ENCODE data around the gene UBE2K. TPM values are rescaled to one million over a fixed set of nuclear protein-coding genes. Genes with fewer than 3 reads are reported as not detected.
A peak's percentile ranks its signal among the peaks of the same experiment; 100 is the strongest.

The UBE2K gene
- total RNA-seq, 2 experiments from 2014 or later, result 69.5 to 77.1 TPM

DNA sequence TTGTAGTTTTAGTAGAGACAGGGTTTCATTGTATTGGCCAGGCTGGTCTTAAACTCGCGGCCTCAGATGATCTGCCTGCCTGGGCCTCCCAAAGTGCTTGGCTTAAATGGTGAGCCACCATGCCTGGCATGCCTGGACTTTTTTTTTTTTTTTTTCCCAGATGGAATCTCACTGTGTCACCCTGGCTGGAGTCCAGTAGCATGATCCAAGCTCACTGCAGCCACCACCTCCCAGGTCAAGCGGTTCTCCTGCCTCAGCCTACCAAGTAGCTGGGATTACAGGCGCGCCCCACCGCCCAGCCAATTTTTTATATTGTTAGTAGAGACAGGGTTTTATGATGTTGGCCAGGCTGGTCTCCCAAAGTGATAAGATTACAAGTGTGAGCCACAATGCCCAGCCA is 8.4 kb downstream of the UBE2K start:
- no peaks in the 10 kb centered on the region for H3K9me3 Mint-ChIP-seq
- CTCF ChIA-PET, result no interaction called here
- DNase-seq, result no peak
- H3K4me1 Mint-ChIP-seq (ENCODE audit: low read depth), result peaks cover 34% of the 10 kb centered on the region
- TF ChIP-seq, protein P1, sequence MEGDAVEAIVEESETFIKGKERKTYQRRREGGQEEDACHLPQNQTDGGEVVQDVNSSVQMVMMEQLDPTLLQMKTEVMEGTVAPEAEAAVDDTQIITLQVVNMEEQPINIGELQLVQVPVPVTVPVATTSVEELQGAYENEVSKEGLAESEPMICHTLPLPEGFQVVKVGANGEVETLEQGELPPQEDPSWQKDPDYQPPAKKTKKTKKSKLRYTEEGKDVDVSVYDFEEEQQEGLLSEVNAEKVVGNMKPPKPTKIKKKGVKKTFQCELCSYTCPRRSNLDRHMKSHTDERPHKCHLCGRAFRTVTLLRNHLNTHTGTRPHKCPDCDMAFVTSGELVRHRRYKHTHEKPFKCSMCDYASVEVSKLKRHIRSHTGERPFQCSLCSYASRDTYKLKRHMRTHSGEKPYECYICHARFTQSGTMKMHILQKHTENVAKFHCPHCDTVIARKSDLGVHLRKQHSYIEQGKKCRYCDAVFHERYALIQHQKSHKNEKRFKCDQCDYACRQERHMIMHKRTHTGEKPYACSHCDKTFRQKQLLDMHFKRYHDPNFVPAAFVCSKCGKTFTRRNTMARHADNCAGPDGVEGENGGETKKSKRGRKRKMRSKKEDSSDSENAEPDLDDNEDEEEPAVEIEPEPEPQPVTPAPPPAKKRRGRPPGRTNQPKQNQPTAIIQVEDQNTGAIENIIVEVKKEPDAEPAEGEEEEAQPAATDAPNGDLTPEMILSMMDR (IDR thresholded peaks at IDR 0.05), result no peak
- no peak overlapping the region for H3K27ac Mint-ChIP-seq
- POLR2A ChIA-PET, result interaction anchor here (0.6 to 1.0 kb wide), 2 partner anchors 8 to 214 kb away, joined by 4 to 5 read pairs; partner anchors contain the start of gene UBE2K
- intact Hi-C loops (cut with micrococcal nuclease), result no loop called here
- no peak overlapping the region for H3K4me3 Mint-ChIP-seq
- peak; percentile 30 for ATAC-seq
- peaks cover 17% of the 10 kb centered on the region for H3K36me3 Mint-ChIP-seq (ENCODE audit: low read depth)
- no peaks in the 10 kb centered on the region for H3K27me3 Mint-ChIP-seq

DNA sequence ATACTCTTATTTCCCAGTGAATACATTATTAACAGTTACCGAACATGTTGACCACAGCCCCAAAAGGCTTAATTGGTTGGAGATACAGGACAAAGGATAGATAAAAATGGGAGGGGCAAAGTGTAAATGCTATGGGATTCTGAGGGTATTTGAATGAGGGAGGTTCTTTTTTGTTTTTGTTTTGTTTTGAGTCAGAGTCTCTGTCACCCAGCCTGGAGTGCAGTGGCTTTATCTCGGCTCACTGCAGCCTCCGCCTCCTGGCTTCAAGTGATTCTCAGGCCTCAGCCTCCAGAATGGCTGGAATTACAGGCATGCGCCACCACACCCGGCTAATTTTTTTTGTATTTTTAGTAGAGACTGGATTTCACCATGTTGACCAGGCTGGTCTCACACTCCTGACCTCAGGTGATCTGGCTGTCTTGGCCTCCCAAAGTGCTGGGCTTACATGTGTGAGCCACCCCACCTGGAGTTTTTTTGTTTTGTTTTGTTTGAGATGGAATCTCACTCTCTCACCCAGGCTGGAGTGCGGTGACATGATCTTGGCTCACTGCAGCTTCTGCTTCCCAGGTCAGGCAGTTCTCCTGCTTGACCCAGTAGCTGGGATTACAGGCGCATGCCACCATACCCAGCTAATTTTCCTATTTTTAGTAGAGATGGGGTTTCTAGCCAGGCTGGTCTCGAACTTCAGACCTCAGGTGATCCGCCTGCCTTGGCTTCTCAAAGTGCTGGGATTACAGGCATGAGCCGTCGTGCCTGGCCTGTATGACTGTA is 9.0 kb downstream of the UBE2K start:
- Mint-ChIP-seq H3K4me3 (no peak overlapping the region), H3K9me3 (no peaks in the 10 kb centered on the region), H3K36me3 (ENCODE audit: low read depth) (peaks cover 21% of the 10 kb centered on the region), H3K27me3 (no peaks in the 10 kb centered on the region), H3K4me1 (ENCODE audit: low read depth) (peaks cover 40% of the 10 kb centered on the region), H3K27ac (no peak overlapping the region)
- ATAC-seq (peak; percentile 58), DNase-seq (no peak)
- POLR2A ChIA-PET, result interaction anchor here (0.6 to 1.4 kb wide), 4 partner anchors 9 to 411 kb away, joined by 3 to 5 read pairs (median 4); partner anchors contain the start of gene UBE2K
- CTCF ChIA-PET, result interaction anchor here (1.3 kb wide), 1 partner anchor 9 kb away, joined by 5 read pairs; the partner anchor contains the start of gene UBE2K
- intact Hi-C loops (cut with micrococcal nuclease), result no loop called here
- TF ChIP-seq, protein P1 (IDR thresholded peaks at IDR 0.05), result no peak

DNA sequence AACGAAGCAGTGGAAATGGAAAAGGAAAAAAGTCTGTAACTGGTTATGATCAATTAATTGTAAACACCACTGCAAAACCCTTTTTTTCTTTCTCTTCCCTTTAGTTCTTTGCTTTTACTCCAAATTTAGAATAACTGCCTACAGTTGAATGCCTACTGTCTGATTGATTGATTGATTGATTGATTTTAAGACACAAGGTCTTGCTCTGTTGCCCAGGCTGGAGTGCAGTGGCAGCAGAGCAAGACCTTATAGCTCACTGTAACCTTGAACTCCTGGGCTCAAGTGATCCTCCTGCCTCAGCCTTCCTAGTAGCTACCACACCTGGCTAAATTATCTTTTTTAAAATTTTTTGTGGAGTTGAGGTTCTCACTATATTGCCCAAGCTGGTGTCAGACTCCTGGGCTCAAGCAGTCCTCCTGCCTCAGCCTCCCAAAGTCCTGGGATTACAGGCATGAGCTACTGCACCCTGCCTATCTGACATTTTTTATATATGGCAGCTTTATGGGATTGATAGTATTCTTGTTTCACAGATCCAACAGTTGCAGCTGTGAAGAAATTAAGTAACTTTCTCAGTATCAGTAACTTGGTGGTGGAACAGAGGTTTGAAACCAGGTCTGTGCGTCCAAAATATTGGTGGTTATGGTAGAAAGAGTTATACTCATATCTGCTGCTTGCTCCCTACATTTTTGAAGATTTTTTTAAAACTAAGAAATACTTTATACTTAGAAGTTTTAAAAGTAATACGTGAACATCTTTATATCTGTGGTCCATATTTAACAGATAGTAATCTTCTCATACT is 12.4 kb downstream of the UBE2K start:
- POLR2A ChIA-PET, result interaction anchor here (1.5 kb wide), 1 partner anchor 13 kb away, joined by 4 read pairs; the partner anchor contains the start of gene UBE2K

DNA sequence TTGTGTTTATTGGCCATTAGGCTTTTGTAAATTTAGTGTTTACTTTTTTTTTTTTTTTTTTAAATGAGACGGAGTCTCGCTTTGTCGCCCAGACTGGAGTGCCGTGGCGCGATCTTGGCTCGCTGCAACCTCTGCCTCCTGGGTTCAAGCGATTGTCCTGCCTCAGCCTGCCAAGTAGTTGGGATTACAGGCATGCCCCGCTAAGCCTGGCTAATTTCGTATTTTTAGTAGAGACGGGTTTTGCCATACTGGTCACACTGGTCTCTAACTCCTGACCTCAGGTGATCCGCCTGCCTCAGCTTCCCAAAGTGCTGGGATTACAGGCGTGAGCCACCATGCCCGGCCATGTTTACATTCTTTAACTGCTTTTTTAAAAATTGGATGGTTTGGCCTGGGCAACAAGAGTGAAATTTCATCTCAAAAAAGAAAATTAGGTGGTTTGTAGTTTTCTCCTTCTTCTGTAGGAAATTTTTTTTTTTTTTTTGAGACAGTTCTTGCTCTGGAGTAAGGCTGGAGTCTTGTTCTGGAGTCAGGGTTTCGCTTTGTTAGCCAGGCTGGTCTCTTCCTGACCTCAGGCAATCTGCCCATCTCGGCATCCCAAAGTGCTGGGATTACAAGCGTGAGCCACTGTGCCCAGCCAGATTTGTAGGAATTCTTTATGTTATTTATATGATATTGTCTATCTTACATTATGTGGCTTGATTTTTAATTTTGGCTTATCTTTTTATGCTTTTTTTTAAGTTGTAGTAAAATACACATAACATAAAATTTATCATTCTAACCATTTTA is 15.1 kb downstream of the UBE2K start:
- intact Hi-C loops (cut with micrococcal nuclease), result no loop called here
- H3K4me3 Mint-ChIP-seq, result no peak overlapping the region
- CTCF ChIA-PET, result interaction anchor here (0.6 kb wide), 1 partner anchor 14 kb away, joined by 3 read pairs; no protein-coding TSS in a partner anchor

More for the DNA sequence above, 12.4 kb downstream of the UBE2K start:
- intact Hi-C loops (cut with micrococcal nuclease), result no loop called here
- CTCF ChIA-PET, result no interaction called here
- H3K4me3 Mint-ChIP-seq, result no peak overlapping the region
- peaks cover 23% of the 10 kb centered on the region for H3K36me3 Mint-ChIP-seq (ENCODE audit: low read depth)
- H3K9me3 Mint-ChIP-seq, result no peaks in the 10 kb centered on the region
- H3K4me1 Mint-ChIP-seq (ENCODE audit: low read depth), result peaks cover 49% of the 10 kb centered on the region
- peak overlapping the region; percentile 7 for H3K27ac Mint-ChIP-seq
- no peaks in the 10 kb centered on the region for H3K27me3 Mint-ChIP-seq
- no peak for ATAC-seq
- TF ChIP-seq, protein P1 (IDR thresholded peaks at IDR 0.05), result no peak
- DNase-seq, result no peak

More for the DNA sequence above, 15.1 kb downstream of the UBE2K start:
- H3K27me3 Mint-ChIP-seq, result no peaks in the 10 kb centered on the region
- H3K36me3 Mint-ChIP-seq (ENCODE audit: low read depth), result peaks cover 30% of the 10 kb centered on the region
- H3K9me3 Mint-ChIP-seq, result no peaks in the 10 kb centered on the region
- POLR2A ChIA-PET, result no interaction called here
- TF ChIP-seq, protein P1 (IDR thresholded peaks at IDR 0.05), result no peak
- H3K4me1 Mint-ChIP-seq (ENCODE audit: low read depth), result peaks cover 59% of the 10 kb centered on the region
- ATAC-seq (no peak), DNase-seq (no peak)
- no peak overlapping the region for H3K27ac Mint-ChIP-seq
